ENCODE data around the gene SCARF2. TPM values are rescaled to one million over a fixed set of nuclear protein-coding genes. Genes with fewer than 3 reads are reported as not detected.

The SCARF2 gene
- total and polyA plus RNA-seq, 2 donors (not counting 1 experiment from before 2014, with no cell fraction given) = 0.86 to 1.3 TPM

DNA sequence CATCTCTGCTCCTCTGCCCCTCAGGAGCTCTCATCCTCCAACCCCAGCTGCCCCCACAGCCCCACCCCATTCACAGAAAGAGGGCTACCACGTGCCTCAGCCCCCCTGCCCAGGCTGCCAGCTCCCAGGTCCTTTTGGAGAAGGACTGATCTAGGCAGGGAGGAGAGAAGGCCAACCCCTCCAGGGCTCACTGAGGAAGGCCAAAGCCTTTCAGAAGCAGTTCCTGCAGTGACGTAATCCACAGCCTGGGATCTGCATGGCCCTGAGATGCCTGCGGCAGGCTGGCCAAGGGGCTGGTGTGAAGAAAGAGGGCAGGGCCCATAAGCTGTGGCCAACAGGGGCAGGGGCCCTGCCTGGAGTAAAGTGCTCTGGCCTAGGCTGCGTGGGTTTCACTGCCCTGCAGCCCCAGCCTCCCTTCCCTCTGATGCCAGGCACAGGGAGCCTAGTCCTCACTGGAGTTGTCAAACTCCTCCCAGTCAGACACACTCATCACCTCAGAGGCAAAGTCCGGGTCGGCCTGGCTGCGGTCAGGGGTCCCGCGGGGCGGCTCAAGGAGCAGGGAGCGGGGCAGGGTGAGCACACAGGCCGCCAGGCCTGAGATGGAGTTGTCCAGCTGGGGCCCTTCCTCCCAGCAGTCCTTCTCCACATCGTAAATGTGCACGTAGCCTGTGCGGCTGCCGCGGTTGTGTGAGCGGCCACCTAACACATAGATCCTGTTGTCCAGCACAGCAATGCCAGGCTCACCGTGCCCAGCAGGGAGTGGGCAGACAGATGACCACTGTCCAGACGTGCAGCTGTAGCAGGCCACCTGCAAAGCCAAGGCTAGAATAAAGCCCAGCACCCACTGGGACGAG is 4.2 kb upstream of the SCARF2 start:
- intact Hi-C loops (cut with micrococcal nuclease) = no loop called here
- H3K4me2 ChIP-seq (replicated peaks; ENCODE audit: low read depth, low read length, poor library complexity, severe bottlenecking) = no peak overlapping the region
- Mint-ChIP-seq H3K27me3 (peaks cover 9% of the 10 kb centered on the region), H3K27ac (no peak overlapping the region), H3K9me3 (ENCODE audit: insufficient read depth) (no peaks in the 10 kb centered on the region), H3K4me3 (no peak overlapping the region), H3K4me1 (peaks cover 13% of the 10 kb centered on the region)
- ATAC-seq (ENCODE audit: low read depth) (no peak), DNase-seq (no peak)
- no peak overlapping the region for H3K4me3 ChIP-seq (ENCODE audit: control extremely low read depth in 1 of 5, extremely low read depth in 1 of 5, insufficient read depth in 1 of 5, low read depth in 2 of 5, low read length in 4 of 5)
- peaks cover 14% of the 10 kb centered on the region for H4K20me1 ChIP-seq (ENCODE audit: control insufficient read depth, insufficient read depth, low read length, poor library complexity, severe bottlenecking)
- H2AFZ ChIP-seq (ENCODE audit: insufficient read depth, low read depth, low read length, poor library complexity, severe bottlenecking) = no peak overlapping the region
- H3K79me2 ChIP-seq (ENCODE audit: control insufficient read depth, insufficient read depth, low read length) = no peaks in the 10 kb centered on the region
- peaks cover 2 to 25% of the 10 kb centered on the region in 2 experiments for H3K36me3 ChIP-seq (replicated peaks in 1 of 2; ENCODE audit: control extremely low read depth in 1 of 2, control insufficient read depth in 1 of 2, extremely low read depth in 1 of 2, insufficient read depth in 2 of 2, low read length in 1 of 2)
- H3K27me3 ChIP-seq (replicated peaks in 1 of 4; ENCODE audit: control extremely low read depth in 1 of 4, control insufficient read depth in 3 of 4, insufficient read depth in 4 of 4, low read length in 3 of 4) = peaks cover 0 to 22% (median 11%) of the 10 kb centered on the region in 4 experiments
- H3K4me1 ChIP-seq (ENCODE audit: control insufficient read depth in 2 of 2, insufficient read depth in 2 of 2, low read length in 2 of 2) = peaks cover 12 to 14% of the 10 kb centered on the region in 2 donors
- ChIA-PET CTCF (interaction anchor here (1.1 to 1.8 kb wide), 2 partner anchors 12 to 24 kb away, joined by 3 to 7 read pairs; no protein-coding TSS in a partner anchor), POLR2A (interaction anchor here (1.6 kb wide), 1 partner anchor 22 kb away, joined by 6 read pairs; no protein-coding TSS in a partner anchor)
- TF ChIP-seq CTCF (IDR thresholded peaks at IDR 0.05) (no peak), EZH2 (IDR thresholded peaks at IDR 0.05; ENCODE audit: borderline replicate concordance, insufficient read depth, low read depth, low read length, poor library complexity, severe bottlenecking) (no peak)
- peaks cover 0 to 15% (median 0%) of the 10 kb centered on the region in 3 donors for H3K9me3 ChIP-seq (ENCODE audit: control extremely low read depth in 1 of 3, control insufficient read depth in 2 of 3, insufficient read depth in 1 of 3, low read length in 2 of 3)
- WGBS (ENCODE audit: insufficient coverage) = 97% methylated on average over 20 of the region's 21 CpGs
- H3K9ac ChIP-seq (ENCODE audit: low read length) = no peak overlapping the region
- no peak overlapping the region for H3K27ac ChIP-seq (ENCODE audit: low read length in 2 of 2)

Measured in B cell (primary cell).